Neural cell (in vitro differentiated cells): ENCODE data around the gene FCAR. TPM values are rescaled to one million over a fixed set of nuclear protein-coding genes. Genes with fewer than 3 reads are reported as not detected.
"Not testable (repeated sequence)": the region's sequence is repeated elsewhere in the genome, so short reads cannot be mapped to it uniquely, and the experiment has no call there.

ENCODE experiments used
- H2AFZ ChIP-seq: fragments of 200-600, 300-800 bp; sonication (generic), shearing (Covaris generic); 2 replicates; pipeline ENCODE4 v1.6.0; 2014; ENCODE audit warnings: low read depth, mild to moderate bottlenecking, antibody characterized with exemption, low read length, moderate library complexity
- H3F3A ChIP-seq: fragments of 200-600 bp; shearing (Covaris generic); 2 replicates; pipeline ENCODE4 v1.6.1; 2016; ENCODE audit warnings: mild to moderate bottlenecking, moderate library complexity, mixed read lengths, antibody characterized with exemption, low read length; ENCODE audit not compliant: insufficient read depth, poor library complexity, severe bottlenecking
- H3K27ac ChIP-seq: fragments of 200-600, 300-800 bp; sonication (generic), shearing (Covaris generic); 2 replicates; pipeline ENCODE4 v1.5.1; 2014; ENCODE audit warnings: mild to moderate bottlenecking, low read length, moderate library complexity
- H3K27me3 ChIP-seq: fragments of 300-800, 200-600 bp; sonication (generic), shearing (Covaris generic); 2 replicates; pipeline ENCODE4 v1.6.0; 2014; ENCODE audit warnings: mild to moderate bottlenecking, low read depth, low read length, moderate library complexity; ENCODE audit not compliant: insufficient read depth
- H3K36me3 ChIP-seq: fragments of 300-800, 200-600 bp; sonication (generic), shearing (Covaris generic); 2 replicates; pipeline ENCODE4 v1.5.1; 2014; ENCODE audit warnings: mild to moderate bottlenecking, antibody characterized with exemption, low read length, moderate library complexity; ENCODE audit not compliant: insufficient read depth
- H3K4me2 ChIP-seq: fragments of 300-800, 200-600 bp; sonication (generic), shearing (Covaris generic); 2 replicates; pipeline ENCODE4 v1.6.0; 2014; ENCODE audit warnings: mild to moderate bottlenecking, low read length
- H3K4me3 ChIP-seq: fragments of 300-800, 200-600 bp; sonication (generic), shearing (Covaris generic); 2 replicates; pipeline ENCODE4 v1.5.1; 2014; ENCODE audit warnings: mild to moderate bottlenecking, low read length, moderate library complexity
- H3K79me2 ChIP-seq: fragments of 200-600 bp; shearing (Covaris generic); replicated peaks from 2 replicates; pipeline ENCODE4 v1.6.0; 2014; ENCODE audit warnings: mild to moderate bottlenecking, low read length, moderate library complexity; ENCODE audit not compliant: insufficient read depth
- H3K9ac ChIP-seq: fragments of 300-800, 200-600 bp; sonication (generic), shearing (Covaris generic); 2 replicates; pipeline ENCODE4 v1.6.1; 2016; ENCODE audit warnings: mild to moderate bottlenecking, low read length, mixed read lengths
- H3K9me2 ChIP-seq: fragments of 200-600 bp; shearing (Covaris generic); 2 replicates; pipeline ENCODE4 v1.6.1; 2016; ENCODE audit warnings: mild to moderate bottlenecking, low read length, mixed read lengths; ENCODE audit not compliant: insufficient read depth
- H3K9me3 ChIP-seq: fragments of 200-600, 300-800 bp; sonication (generic), shearing (Covaris generic); 2 replicates; pipeline ENCODE4 v1.6.1; 2016; ENCODE audit warnings: mild to moderate bottlenecking, mixed run types, low read length, moderate library complexity, mixed read lengths
- H4K20me1 ChIP-seq: fragments of 200-600 bp; shearing (Covaris generic); 2 replicates; pipeline ENCODE4 v1.6.1; 2016; ENCODE audit warnings: mild to moderate bottlenecking, mixed run types; ENCODE audit not compliant: insufficient read depth
- EP300 ChIP-seq: fragments of 450-650 bp; conservative IDR thresholded peaks from 2 replicates; pipeline ENCODE4 v1.6.1; 2014; ENCODE audit warnings: antibody characterized with exemption, mild to moderate bottlenecking, moderate library complexity; ENCODE audit not compliant: poor library complexity, severe bottlenecking
- EZH2 ChIP-seq: fragments of 200-600, 300-800 bp; shearing (Covaris generic), sonication (generic); IDR thresholded peaks from 2 replicates; pipeline ENCODE4 v1.6.1; 2014; ENCODE audit warnings: antibody characterized with exemption, low read length, borderline replicate concordance, mild to moderate bottlenecking; ENCODE audit not compliant: insufficient read depth, poor library complexity, severe bottlenecking
- MXI1 ChIP-seq: fragments of 450-650 bp; conservative IDR thresholded peaks from 2 replicates; pipeline ENCODE4 v1.6.1; 2014; ENCODE audit warnings: antibody characterized with exemption, mild to moderate bottlenecking; ENCODE audit not compliant: poor library complexity, severe bottlenecking
- POLR2AphosphoS5 ChIP-seq: IDR thresholded peaks from 2 replicates; pipeline ENCODE4 v1.6.1; 2012
- RAD21 ChIP-seq: fragments of 450-650 bp; conservative IDR thresholded peaks from 2 replicates; pipeline ENCODE4 v1.6.1; 2014; ENCODE audit warnings: antibody characterized with exemption, mild to moderate bottlenecking, moderate library complexity
- SMC3 ChIP-seq: fragments of 450-650 bp; conservative IDR thresholded peaks from 2 replicates; pipeline ENCODE4 v1.6.1; 2014; ENCODE audit warnings: antibody characterized with exemption, mild to moderate bottlenecking, moderate library complexity; ENCODE audit not compliant: poor library complexity
- TAF1 ChIP-seq: IDR thresholded peaks from 2 replicates; pipeline ENCODE4 v1.6.1; 2012; ENCODE audit warnings: low read depth
- polyA plus RNA-seq: library from polyadenylated mRNA; depleted of rRNA; stranded (reverse); fragments of >200 nt; gene quantifications from 2 replicates; pipeline ENCODE4 v1.2.3, GENCODE V29; 2014
- TF ChIP-seq, protein P1 (sequence below): IDR thresholded peaks from 2 replicates; pipeline ENCODE4 v1.6.1; 2012; ENCODE audit warnings: borderline replicate concordance
- TF ChIP-seq, protein P2 (sequence below): fragments of 450-650 bp; IDR thresholded peaks from 2 replicates; pipeline ENCODE4 v1.5.1; 2014; ENCODE audit warnings: antibody characterized with exemption, mild to moderate bottlenecking, moderate library complexity; ENCODE audit not compliant: poor library complexity, severe bottlenecking

Gene FCAR
- polyA plus RNA-seq, 1 donor from 2014 or later: not detected

DNA sequence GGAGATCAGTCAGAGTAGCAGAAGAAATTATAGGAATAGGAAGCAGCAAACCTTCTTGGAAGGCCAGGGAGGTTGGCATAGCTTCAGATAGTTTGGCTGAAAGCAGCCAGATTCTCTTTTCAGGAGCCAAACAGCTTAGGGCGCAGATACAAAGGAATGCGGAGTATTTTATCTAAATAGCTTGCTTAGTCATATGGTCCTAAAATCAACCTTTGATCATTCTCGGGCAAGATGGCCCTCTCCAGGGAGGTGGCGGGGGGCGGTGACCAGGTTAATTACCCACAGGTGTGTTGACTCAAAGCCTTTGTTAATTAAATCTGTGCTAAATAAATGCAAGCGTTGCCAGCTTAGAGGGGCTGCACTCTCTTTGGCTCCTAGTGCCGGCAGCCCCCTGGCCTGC lies 19.4 kb downstream of the FCAR start:
- H3K4me3 ChIP-seq: no peak overlapping the region
- no peak overlapping the region for H3K9ac ChIP-seq
- H3K4me2 ChIP-seq: no peak overlapping the region
- no peaks in the 10 kb centered on the region for H3K9me3 ChIP-seq
- H2AFZ ChIP-seq: no peak overlapping the region
- no peaks in the 10 kb centered on the region for H3K27me3 ChIP-seq
- no peaks in the 10 kb centered on the region for H3F3A ChIP-seq
- no peaks in the 10 kb centered on the region for H3K9me2 ChIP-seq
- TF ChIP-seq POLR2AphosphoS5 (no peak), EP300 (no peak), EZH2 (no peak), MXI1 (no peak), SMC3 (no peak), RAD21 (no peak), TAF1 (no peak)
- TF ChIP-seq, protein P1, sequence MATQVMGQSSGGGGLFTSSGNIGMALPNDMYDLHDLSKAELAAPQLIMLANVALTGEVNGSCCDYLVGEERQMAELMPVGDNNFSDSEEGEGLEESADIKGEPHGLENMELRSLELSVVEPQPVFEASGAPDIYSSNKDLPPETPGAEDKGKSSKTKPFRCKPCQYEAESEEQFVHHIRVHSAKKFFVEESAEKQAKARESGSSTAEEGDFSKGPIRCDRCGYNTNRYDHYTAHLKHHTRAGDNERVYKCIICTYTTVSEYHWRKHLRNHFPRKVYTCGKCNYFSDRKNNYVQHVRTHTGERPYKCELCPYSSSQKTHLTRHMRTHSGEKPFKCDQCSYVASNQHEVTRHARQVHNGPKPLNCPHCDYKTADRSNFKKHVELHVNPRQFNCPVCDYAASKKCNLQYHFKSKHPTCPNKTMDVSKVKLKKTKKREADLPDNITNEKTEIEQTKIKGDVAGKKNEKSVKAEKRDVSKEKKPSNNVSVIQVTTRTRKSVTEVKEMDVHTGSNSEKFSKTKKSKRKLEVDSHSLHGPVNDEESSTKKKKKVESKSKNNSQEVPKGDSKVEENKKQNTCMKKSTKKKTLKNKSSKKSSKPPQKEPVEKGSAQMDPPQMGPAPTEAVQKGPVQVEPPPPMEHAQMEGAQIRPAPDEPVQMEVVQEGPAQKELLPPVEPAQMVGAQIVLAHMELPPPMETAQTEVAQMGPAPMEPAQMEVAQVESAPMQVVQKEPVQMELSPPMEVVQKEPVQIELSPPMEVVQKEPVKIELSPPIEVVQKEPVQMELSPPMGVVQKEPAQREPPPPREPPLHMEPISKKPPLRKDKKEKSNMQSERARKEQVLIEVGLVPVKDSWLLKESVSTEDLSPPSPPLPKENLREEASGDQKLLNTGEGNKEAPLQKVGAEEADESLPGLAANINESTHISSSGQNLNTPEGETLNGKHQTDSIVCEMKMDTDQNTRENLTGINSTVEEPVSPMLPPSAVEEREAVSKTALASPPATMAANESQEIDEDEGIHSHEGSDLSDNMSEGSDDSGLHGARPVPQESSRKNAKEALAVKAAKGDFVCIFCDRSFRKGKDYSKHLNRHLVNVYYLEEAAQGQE: no peak
- TF ChIP-seq, protein P2, sequence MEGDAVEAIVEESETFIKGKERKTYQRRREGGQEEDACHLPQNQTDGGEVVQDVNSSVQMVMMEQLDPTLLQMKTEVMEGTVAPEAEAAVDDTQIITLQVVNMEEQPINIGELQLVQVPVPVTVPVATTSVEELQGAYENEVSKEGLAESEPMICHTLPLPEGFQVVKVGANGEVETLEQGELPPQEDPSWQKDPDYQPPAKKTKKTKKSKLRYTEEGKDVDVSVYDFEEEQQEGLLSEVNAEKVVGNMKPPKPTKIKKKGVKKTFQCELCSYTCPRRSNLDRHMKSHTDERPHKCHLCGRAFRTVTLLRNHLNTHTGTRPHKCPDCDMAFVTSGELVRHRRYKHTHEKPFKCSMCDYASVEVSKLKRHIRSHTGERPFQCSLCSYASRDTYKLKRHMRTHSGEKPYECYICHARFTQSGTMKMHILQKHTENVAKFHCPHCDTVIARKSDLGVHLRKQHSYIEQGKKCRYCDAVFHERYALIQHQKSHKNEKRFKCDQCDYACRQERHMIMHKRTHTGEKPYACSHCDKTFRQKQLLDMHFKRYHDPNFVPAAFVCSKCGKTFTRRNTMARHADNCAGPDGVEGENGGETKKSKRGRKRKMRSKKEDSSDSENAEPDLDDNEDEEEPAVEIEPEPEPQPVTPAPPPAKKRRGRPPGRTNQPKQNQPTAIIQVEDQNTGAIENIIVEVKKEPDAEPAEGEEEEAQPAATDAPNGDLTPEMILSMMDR: no peak
- H3K79me2 ChIP-seq: no peaks in the 10 kb centered on the region
- H4K20me1 ChIP-seq: no peaks in the 10 kb centered on the region
- no peak overlapping the region for H3K27ac ChIP-seq
- no peaks in the 10 kb centered on the region for H3K36me3 ChIP-seq

DNA sequence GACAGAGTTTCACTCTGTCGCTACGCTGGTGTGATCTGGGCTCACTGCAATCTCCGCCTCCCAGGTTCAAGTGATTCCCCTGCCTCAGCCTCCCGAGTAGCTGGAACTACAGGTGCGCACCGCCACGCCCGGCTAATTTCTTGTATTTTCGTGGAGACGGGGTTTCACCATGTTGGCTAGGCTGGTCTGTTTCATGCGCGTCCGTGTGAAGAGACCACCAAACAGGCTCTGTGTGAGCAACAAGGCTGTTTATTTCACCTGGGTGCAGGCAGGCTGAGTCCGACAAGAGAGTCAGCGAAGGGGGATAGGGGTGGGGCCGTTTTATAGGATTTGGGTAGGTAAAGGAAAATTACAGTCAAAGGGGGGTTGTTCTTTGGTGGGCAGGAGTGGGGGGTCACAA lies 20.1 kb downstream of the FCAR start:
- not testable (repeated sequence) for H4K20me1 ChIP-seq, H3K9ac ChIP-seq, H3K27ac ChIP-seq, H3K27me3 ChIP-seq, H3K9me3 ChIP-seq, H3K36me3 ChIP-seq, H3F3A ChIP-seq, H3K4me3 ChIP-seq, H3K4me2 ChIP-seq, H2AFZ ChIP-seq, H3K79me2 ChIP-seq, H3K9me2 ChIP-seq

DNA sequence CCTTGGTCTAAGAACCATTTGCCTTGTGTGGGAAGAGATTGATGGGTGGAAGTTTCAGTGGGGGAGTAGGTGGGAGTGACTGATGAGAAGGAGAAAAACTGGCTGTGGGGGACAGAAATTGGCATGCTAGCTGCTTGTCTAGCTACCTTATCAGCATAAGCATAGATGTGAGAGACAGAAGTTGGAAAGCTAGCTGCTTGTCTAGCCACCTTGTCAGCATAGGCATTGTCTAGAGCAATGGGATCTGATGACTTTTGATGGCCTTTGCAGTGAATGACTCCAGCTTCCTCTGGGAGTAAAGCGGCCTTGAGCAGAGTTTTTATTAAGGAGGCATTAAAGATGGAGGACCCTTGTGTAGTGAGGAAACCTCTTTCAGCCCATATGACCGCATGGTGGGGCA lies 22.0 kb downstream of the FCAR start:
- Histone ChIP-seq H3K9ac (no peak overlapping the region), H3K9me3 (no peaks in the 10 kb centered on the region), H3K4me2 (no peak overlapping the region)

More for the DNA sequence above, 22.0 kb downstream of the FCAR start:
- TF ChIP-seq, protein P1: no peak
- TF ChIP-seq RAD21: no peak
- TF ChIP-seq EZH2: no peak
- TF ChIP-seq SMC3: no peak
- no peak for TF ChIP-seq POLR2AphosphoS5
- TF ChIP-seq MXI1: no peak
- TF ChIP-seq EP300: no peak
- H3F3A ChIP-seq: no peaks in the 10 kb centered on the region
- no peaks in the 10 kb centered on the region for H3K36me3 ChIP-seq
- H3K4me3 ChIP-seq: no peak overlapping the region
- no peaks in the 10 kb centered on the region for H3K27me3 ChIP-seq
- no peaks in the 10 kb centered on the region for H3K79me2 ChIP-seq
- no peaks in the 10 kb centered on the region for H4K20me1 ChIP-seq
- H3K9me2 ChIP-seq: no peaks in the 10 kb centered on the region
- no peak overlapping the region for H3K27ac ChIP-seq
- no peak overlapping the region for H2AFZ ChIP-seq
